Psoas muscle (tissue), 8 donors: ENCODE data around the gene MAPKBP1. TPM values are rescaled to one million over a fixed set of nuclear protein-coding genes. Genes with fewer than 3 reads are reported as not detected.
A peak's percentile ranks its signal among the peaks of the same experiment; 100 is the strongest.

Source experiments
- ATAC-seq, 4 donors: fragments of 200-7000 bp; cut with Tn5 transposase; one replicate each; pipeline ENCODE4 v1.9.1; 2020; ENCODE audit warnings: moderate library complexity in 3 of 4, mild to moderate bottlenecking in 2 of 4
- DNase-seq, 2 donors: peaks; one replicate each; pipeline ENCODE4 v3.0.0-alpha.2; 2020
- H3K27ac ChIP-seq: fragments of 200-600 bp; one replicate; pipeline ENCODE4 v1.8.0; 2022
- H3K27me3 ChIP-seq, 3 donors: fragments of 200-600 bp in 1 of 3; one replicate each; pipeline versions ENCODE4 v1.6.1 to v1.8.0; 2013 to 2022; ENCODE audit warnings: low read length in 2 of 3, mild to moderate bottlenecking in 2 of 3, moderate library complexity in 1 of 3; ENCODE audit not compliant: insufficient read depth in 3 of 3
- H3K36me3 ChIP-seq, 2 donors: fragments of 200-600 bp in 1 of 2; one replicate each; pipeline versions ENCODE4 v1.6.1 to v1.8.0; 2013 to 2022; ENCODE audit warnings: low read depth in 1 of 2, mild to moderate bottlenecking in 1 of 2, moderate library complexity in 1 of 2; ENCODE audit not compliant: insufficient read depth in 1 of 2
- H3K4me1 ChIP-seq: fragments of 200-600 bp; one replicate; pipeline ENCODE4 v1.8.0; 2022
- H3K4me3 ChIP-seq: fragments of 200-600 bp; one replicate; pipeline ENCODE4 v1.8.0; 2022; ENCODE audit warnings: mild to moderate bottlenecking
- H3K9me3 ChIP-seq: fragments of 200-600 bp; one replicate; pipeline ENCODE4 v1.8.0; 2022
- WGBS, 3 donors: extraction: QIAGEN DNeasy Blood & Tissue Kit; methylation state at CpG; one replicate each; pipeline versions ENCODE4 v1.1.6 to v1.1.7; 2013; 5-methylcytosine and 5-hydroxymethylcytosine counted together
- intact Hi-C, 2 donors: fragments of 100-400 bp; cut with DNase I; formaldehyde crosslinking; loops; one replicate each; pipeline versions ENCODE4 v1.11.0 to v1.14.2; 2022
- polyA plus RNA-seq, 3 donors: library from polyadenylated mRNA; stranded (reverse); fragments of 200-250 nt; gene quantifications; one replicate each; pipeline ENCODE4 v1.2.3, GENCODE V29; 2013
- total RNA-seq, 4 donors: library from RNA; stranded (reverse); fragmentation: NEBNext Ultra II Directional in 2 of 4; extraction: Animal tissue kit (Norgen Biotek cat#: 25700) in 2 of 4; gene quantifications; one replicate each; pipeline versions ENCODE4 v1.2.1 to v1.2.4, GENCODE V29; 2021 to 2023
- TF ChIP-seq, protein P1 (sequence below): fragments of 200-600 bp; IDR thresholded peaks from one replicate; pipeline ENCODE4 v1.8.0; 2022; ENCODE audit warnings: antibody characterized with exemption
- donor health status: healthy with polysubstance abuse.
- donor health status: DM: no; HTN: no; CAD: no; lungs with moderate emphysema.
- donor health status: Bipolar disorder and iron deficiency.
- donor health status: healthy.
- donor health status: DM: yes; HTN: yes; CAD: no.
- donor health status: DM: no; HTN: no; CAD: no.
- donor health status: DM: no; HTN: no; CAD: no.
- donor health status: DM: yes; HTN: yes; CAD: no.

The MAPKBP1 gene
- total and polyA plus RNA-seq, 7 donors: 2.4 to 10.3 (median 7.1) TPM

DNA sequence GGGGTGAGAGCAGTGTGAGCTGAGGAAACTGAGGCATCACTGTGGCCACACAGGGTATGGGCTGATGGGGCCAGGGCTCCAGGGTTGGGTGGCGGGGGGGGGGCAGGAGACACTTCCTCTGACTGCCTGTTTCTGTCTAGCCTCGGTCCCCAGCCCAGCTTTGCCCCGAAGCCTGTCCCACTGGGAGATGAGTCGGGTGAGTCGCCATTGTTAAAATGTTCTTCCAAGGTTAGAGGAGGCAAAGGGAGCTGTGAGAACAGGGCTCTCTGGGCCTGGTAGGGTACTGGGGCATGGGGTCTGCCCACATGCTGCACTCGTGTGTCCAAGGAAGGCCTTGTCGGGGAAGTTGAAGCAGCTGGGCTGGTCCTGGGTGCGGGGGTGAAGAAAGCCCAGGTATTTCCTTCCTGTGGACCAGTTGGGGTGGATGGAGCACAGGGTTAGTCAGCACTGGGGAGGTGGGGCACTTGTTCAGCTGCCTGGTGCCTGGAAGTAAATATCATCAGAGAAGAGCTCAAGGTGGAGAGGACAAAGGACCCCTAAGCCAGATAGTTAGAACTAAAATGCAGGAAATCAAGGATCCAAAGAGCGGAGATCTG lies 45.3 kb downstream of the MAPKBP1 start:
- WGBS, 3 donors: 92 to 94% (median 92%) methylated on average over 9 of the region's 9 CpGs
- peaks cover 2 to 98% of the 10 kb centered on the region in 2 donors for H3K36me3 ChIP-seq
- TF ChIP-seq, protein P1, sequence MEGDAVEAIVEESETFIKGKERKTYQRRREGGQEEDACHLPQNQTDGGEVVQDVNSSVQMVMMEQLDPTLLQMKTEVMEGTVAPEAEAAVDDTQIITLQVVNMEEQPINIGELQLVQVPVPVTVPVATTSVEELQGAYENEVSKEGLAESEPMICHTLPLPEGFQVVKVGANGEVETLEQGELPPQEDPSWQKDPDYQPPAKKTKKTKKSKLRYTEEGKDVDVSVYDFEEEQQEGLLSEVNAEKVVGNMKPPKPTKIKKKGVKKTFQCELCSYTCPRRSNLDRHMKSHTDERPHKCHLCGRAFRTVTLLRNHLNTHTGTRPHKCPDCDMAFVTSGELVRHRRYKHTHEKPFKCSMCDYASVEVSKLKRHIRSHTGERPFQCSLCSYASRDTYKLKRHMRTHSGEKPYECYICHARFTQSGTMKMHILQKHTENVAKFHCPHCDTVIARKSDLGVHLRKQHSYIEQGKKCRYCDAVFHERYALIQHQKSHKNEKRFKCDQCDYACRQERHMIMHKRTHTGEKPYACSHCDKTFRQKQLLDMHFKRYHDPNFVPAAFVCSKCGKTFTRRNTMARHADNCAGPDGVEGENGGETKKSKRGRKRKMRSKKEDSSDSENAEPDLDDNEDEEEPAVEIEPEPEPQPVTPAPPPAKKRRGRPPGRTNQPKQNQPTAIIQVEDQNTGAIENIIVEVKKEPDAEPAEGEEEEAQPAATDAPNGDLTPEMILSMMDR: no peak

DNA sequence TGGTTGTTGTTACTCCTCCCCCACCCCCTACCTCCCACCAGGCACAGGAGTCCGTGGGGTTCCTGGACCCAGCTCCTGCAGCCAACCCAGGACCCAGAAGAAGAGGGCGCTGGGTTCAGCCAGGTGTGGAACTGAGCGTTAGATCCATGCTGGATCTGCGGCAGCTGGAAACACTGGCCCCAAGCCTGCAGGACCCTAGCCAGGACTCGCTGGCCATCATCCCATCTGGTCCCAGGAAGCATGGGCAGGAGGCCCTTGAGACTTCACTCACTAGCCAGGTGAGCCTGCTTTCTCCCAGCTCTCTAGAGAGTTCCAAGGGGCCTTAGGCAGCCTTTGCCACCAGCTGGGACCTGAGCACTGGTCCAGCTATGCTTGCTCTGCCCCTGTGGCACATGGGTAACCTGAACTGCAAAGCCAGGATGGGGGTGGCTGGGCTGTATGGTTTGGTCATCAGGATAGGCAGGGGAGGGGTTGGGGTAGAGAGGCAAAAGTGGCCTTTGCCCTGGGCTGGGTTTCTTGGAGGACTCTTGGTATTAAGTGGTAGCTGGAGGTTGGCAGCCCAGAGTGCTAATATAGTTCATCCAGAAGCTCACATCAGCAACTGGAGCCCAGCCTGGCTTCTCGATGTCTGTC lies 46.6 kb downstream of the MAPKBP1 start:
- Histone ChIP-seq H3K4me3 (no peak overlapping the region), H3K9me3 (no peaks in the 10 kb centered on the region), H3K27ac (no peak overlapping the region), H3K36me3 (peaks cover 0 to 95% of the 10 kb centered on the region in 2 donors), H3K27me3 (no peaks in the 10 kb centered on the region), H3K4me1 (no peaks in the 10 kb centered on the region)
- ATAC-seq: peak in 1 of 4 donors; percentile 34
- TF ChIP-seq, protein P1: no peak
- intact Hi-C loops: no loop called here
- WGBS, 3 donors: 39 to 51% (median 49%) methylated on average over 4 to 6 of the region's 6 CpGs
- peak in 1 of 2 donors; percentile 54 for DNase-seq

More for the DNA sequence above, 45.3 kb downstream of the MAPKBP1 start:
- DNase-seq: no peak
- no peaks in the 10 kb centered on the region for H3K9me3 ChIP-seq
- H3K4me3 ChIP-seq: no peak overlapping the region
- no peak overlapping the region for H3K27ac ChIP-seq
- H3K4me1 ChIP-seq: no peaks in the 10 kb centered on the region
- H3K27me3 ChIP-seq: no peaks in the 10 kb centered on the region
- ATAC-seq: no peak
- intact Hi-C loops: loop anchor here in 1 of 2 donors (5.0 kb wide), 1 partner anchor 217 kb away; no protein-coding TSS in a partner anchor

DNA sequence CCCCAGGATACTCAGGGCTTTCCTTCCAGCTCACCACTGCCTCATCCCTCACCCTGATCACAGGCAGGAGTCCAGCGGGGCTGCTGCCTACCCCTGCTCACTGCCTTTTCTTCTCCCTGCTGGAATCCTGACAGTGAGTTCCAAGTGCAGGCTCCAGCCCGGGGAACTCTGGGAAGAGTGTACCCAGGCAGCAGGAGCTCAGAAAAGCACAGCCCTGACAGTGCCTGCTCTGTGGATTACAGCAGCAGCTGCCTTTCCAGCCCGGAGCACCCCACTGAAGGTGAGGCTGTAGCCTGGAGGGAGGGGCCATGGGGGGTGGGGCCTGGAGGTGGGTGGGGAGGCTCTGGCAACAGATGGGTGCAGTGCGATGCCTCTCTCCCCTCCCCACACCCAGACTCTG lies 47.5 kb downstream of the MAPKBP1 start:
- no peaks in the 10 kb centered on the region for H3K4me1 ChIP-seq
- TF ChIP-seq, protein P1: no peak
- H3K9me3 ChIP-seq: no peaks in the 10 kb centered on the region
- H3K4me3 ChIP-seq: no peak overlapping the region
- H3K36me3 ChIP-seq: peaks cover 0 to 86% of the 10 kb centered on the region in 2 donors
- WGBS, 3 donors: 80 to 83% (median 82%) methylated on average over 4 of the region's 4 CpGs
- intact Hi-C loops: no loop called here
- no peak for ATAC-seq
- H3K27me3 ChIP-seq: no peaks in the 10 kb centered on the region
- H3K27ac ChIP-seq: no peak overlapping the region
- DNase-seq: no peak

DNA sequence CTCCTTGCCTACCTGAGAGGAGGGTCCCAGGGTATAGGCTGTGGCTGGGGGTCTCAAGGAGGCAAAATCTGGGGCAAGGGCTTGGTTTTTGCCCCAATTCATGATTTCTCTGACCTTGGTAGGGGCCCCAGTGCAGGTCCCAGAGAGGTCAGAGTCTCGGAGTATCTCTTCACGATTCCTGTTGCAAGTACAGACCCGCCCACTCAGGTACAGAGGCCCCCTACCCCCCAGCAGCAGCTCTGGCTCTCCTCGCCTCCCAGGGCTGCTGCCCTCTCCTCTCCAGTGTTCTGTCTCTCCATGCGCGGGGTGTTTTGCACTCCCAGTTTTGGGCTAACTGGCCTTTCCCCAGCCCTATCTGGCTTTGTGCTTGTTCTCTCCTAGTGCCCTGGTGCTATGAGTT lies 48.2 kb downstream of the MAPKBP1 start:
- TF ChIP-seq, protein P1: no peak
- DNase-seq (no peak), ATAC-seq (no peak)
- 93 to 98% (median 96%) methylated on average over 6 of the region's 6 CpGs for WGBS, 3 donors
- Histone ChIP-seq H3K4me1 (peaks cover 3% of the 10 kb centered on the region), H3K36me3 (peaks cover 0 to 80% of the 10 kb centered on the region in 2 donors), H3K9me3 (no peaks in the 10 kb centered on the region), H3K27ac (no peak overlapping the region), H3K4me3 (no peak overlapping the region), H3K27me3 (no peaks in the 10 kb centered on the region)
- intact Hi-C loops: no loop called here
